ENCODE results near the gene GPI. TPM values are rescaled to one million over a fixed set of nuclear protein-coding genes. Genes with fewer than 3 reads are reported as not detected.
"Not testable (repeated sequence)": the region's sequence is repeated elsewhere in the genome, so short reads cannot be mapped to it uniquely, and the experiment has no call there.

The GPI gene
- total RNA-seq, 2 donors from 2014 or later = 862 to 1,104 TPM

GRCh38 chr19:34368338-34368737 lies 3.3 kb downstream of the GPI start:
- H3K27me3 Mint-ChIP-seq = no peaks in the 10 kb centered on the region
- no peaks in the 10 kb centered on the region for H3K9me3 Mint-ChIP-seq
- H3K36me3 Mint-ChIP-seq (ENCODE audit: low read depth) = peaks cover 7% of the 10 kb centered on the region
- H3K27ac Mint-ChIP-seq = peak overlapping the region; percentile 94
- peaks cover 23% of the 10 kb centered on the region for H3K4me1 Mint-ChIP-seq
- H3K4me3 Mint-ChIP-seq = peak overlapping the region; percentile 97
- ATAC-seq (replicated peaks) = no peak

GRCh38 chr19:34369166-34369565 lies 4.2 kb downstream of the GPI start:
- not testable (repeated sequence) for ATAC-seq (replicated peaks)
- H3K4me1 Mint-ChIP-seq = peaks cover 27% of the 10 kb centered on the region

GRCh38 chr19:34370117-34370516 lies 5.1 kb downstream of the GPI start:
- Mint-ChIP-seq H3K36me3 (ENCODE audit: low read depth) (no peaks in the 10 kb centered on the region), H3K4me3 (peak overlapping the region; percentile 43), H3K9me3 (no peaks in the 10 kb centered on the region), H3K4me1 (peaks cover 33% of the 10 kb centered on the region), H3K27ac (peak overlapping the region; percentile 30), H3K27me3 (no peaks in the 10 kb centered on the region)
- ATAC-seq (replicated peaks) = no peak

More at GRCh38 chr19:34369166-34369565, 4.2 kb downstream of the GPI start:
- not testable (repeated sequence) for H3K36me3 Mint-ChIP-seq (ENCODE audit: low read depth); H3K27me3 Mint-ChIP-seq; H3K27ac Mint-ChIP-seq; H3K9me3 Mint-ChIP-seq
- H3K4me3 Mint-ChIP-seq = peak overlapping the region; percentile 43

GRCh38 chr19:34370983-34371382 lies 6.0 kb downstream of the GPI start:
- H3K36me3 Mint-ChIP-seq (ENCODE audit: low read depth) = no peaks in the 10 kb centered on the region
- H3K27me3 Mint-ChIP-seq = no peaks in the 10 kb centered on the region
- ATAC-seq (replicated peaks) = no peak
- H3K4me1 Mint-ChIP-seq = peaks cover 39% of the 10 kb centered on the region
- H3K27ac Mint-ChIP-seq = peak overlapping the region; percentile 42
- no peaks in the 10 kb centered on the region for H3K9me3 Mint-ChIP-seq
- peak overlapping the region; percentile 43 for H3K4me3 Mint-ChIP-seq

GRCh38 chr19:34373601-34374288 lies 8.7 kb downstream of the GPI start:
- Mint-ChIP-seq H3K4me3 (peak overlapping the region; percentile 62), H3K9me3 (no peaks in the 10 kb centered on the region), H3K27ac (peak overlapping the region; percentile 28), H3K36me3 (ENCODE audit: low read depth) (no peaks in the 10 kb centered on the region), H3K27me3 (no peaks in the 10 kb centered on the region), H3K4me1 (peaks cover 29% of the 10 kb centered on the region)
- ATAC-seq (replicated peaks) = no peak

GRCh38 chr19:34375598-34375997 lies 10.6 kb downstream of the GPI start:
- peak overlapping the region; percentile 62 for H3K4me3 Mint-ChIP-seq
- no peaks in the 10 kb centered on the region for H3K27me3 Mint-ChIP-seq
- H3K36me3 Mint-ChIP-seq (ENCODE audit: low read depth) = no peaks in the 10 kb centered on the region
- no peaks in the 10 kb centered on the region for H3K9me3 Mint-ChIP-seq
- H3K4me1 Mint-ChIP-seq = peaks cover 26% of the 10 kb centered on the region
- H3K27ac Mint-ChIP-seq = peak overlapping the region; percentile 84
- peak; percentile 92 for ATAC-seq (replicated peaks)

- Mint-ChIP-seq H3K9me3 (no peaks in the 10 kb centered on the region), H3K4me3 (no peak overlapping the region), H3K27me3 (no peaks in the 10 kb centered on the region), H3K4me1 (peaks cover 23% of the 10 kb centered on the region), H3K27ac (no peak overlapping the region), H3K36me3 (ENCODE audit: low read depth) (no peaks in the 10 kb centered on the region)
- no peak for ATAC-seq (replicated peaks)
These were observed 15.7 kb downstream of the GPI start for GRCh38 chr19:34380639-34381241.

GRCh38 chr19:34381399-34382251 lies 16.6 kb downstream of the GPI start:
- H3K27ac Mint-ChIP-seq = no peak overlapping the region
- H3K4me3 Mint-ChIP-seq = no peak overlapping the region
- peaks cover 29% of the 10 kb centered on the region for H3K4me1 Mint-ChIP-seq
- no peaks in the 10 kb centered on the region for H3K36me3 Mint-ChIP-seq (ENCODE audit: low read depth)
- ATAC-seq (replicated peaks) = no peak
- no peaks in the 10 kb centered on the region for H3K9me3 Mint-ChIP-seq
- no peaks in the 10 kb centered on the region for H3K27me3 Mint-ChIP-seq

GRCh38 chr19:34382471-34382870 lies 17.5 kb downstream of the GPI start:
- no peaks in the 10 kb centered on the region for H3K27me3 Mint-ChIP-seq
- peaks cover 30% of the 10 kb centered on the region for H3K4me1 Mint-ChIP-seq
- H3K9me3 Mint-ChIP-seq = no peaks in the 10 kb centered on the region
- H3K27ac Mint-ChIP-seq = peak overlapping the region; percentile 65
- H3K36me3 Mint-ChIP-seq (ENCODE audit: low read depth) = no peaks in the 10 kb centered on the region
- H3K4me3 Mint-ChIP-seq = no peak overlapping the region
- ATAC-seq (replicated peaks) = no peak

- Mint-ChIP-seq H3K27me3 (no peaks in the 10 kb centered on the region), H3K4me3 (no peak overlapping the region), H3K36me3 (ENCODE audit: low read depth) (no peaks in the 10 kb centered on the region), H3K9me3 (no peaks in the 10 kb centered on the region), H3K4me1 (peaks cover 30% of the 10 kb centered on the region), H3K27ac (peak overlapping the region; percentile 65)
- no peak for ATAC-seq (replicated peaks)
These were observed 18.6 kb downstream of the GPI start for GRCh38 chr19:34383599-34383998.

GRCh38 chr19:34386645-34387445 lies 21.8 kb downstream of the GPI start:
- no peaks in the 10 kb centered on the region for H3K36me3 Mint-ChIP-seq (ENCODE audit: low read depth)
- H3K9me3 Mint-ChIP-seq = no peaks in the 10 kb centered on the region
- peak overlapping the region; percentile 65 for H3K27ac Mint-ChIP-seq

GRCh38 chr19:34387446-34387810 lies 22.4 kb downstream of the GPI start:
- H3K36me3 Mint-ChIP-seq (ENCODE audit: low read depth) = no peaks in the 10 kb centered on the region
- H3K4me1 Mint-ChIP-seq = peaks cover 30% of the 10 kb centered on the region
- H3K9me3 Mint-ChIP-seq = no peaks in the 10 kb centered on the region
- H3K4me3 Mint-ChIP-seq = no peak overlapping the region
- no peaks in the 10 kb centered on the region for H3K27me3 Mint-ChIP-seq
- H3K27ac Mint-ChIP-seq = no peak overlapping the region
- no peak for ATAC-seq (replicated peaks)

More at GRCh38 chr19:34386645-34387445, 21.8 kb downstream of the GPI start:
- H3K27me3 Mint-ChIP-seq = no peaks in the 10 kb centered on the region
- peak; percentile 40 for ATAC-seq (replicated peaks)
- no peak overlapping the region for H3K4me3 Mint-ChIP-seq
- peaks cover 30% of the 10 kb centered on the region for H3K4me1 Mint-ChIP-seq

GRCh38 chr19:34388745-34389144 lies 23.7 kb downstream of the GPI start:
- H3K4me3 Mint-ChIP-seq; H3K27ac Mint-ChIP-seq; H3K27me3 Mint-ChIP-seq; H3K9me3 Mint-ChIP-seq; ATAC-seq (replicated peaks); H3K36me3 Mint-ChIP-seq (ENCODE audit: low read depth): not testable (repeated sequence)
- H3K4me1 Mint-ChIP-seq = peaks cover 17% of the 10 kb centered on the region

- no peaks in the 10 kb centered on the region for H3K27me3 Mint-ChIP-seq
These were observed 26.8 kb downstream of the GPI start for GRCh38 chr19:34391813-34392212.

More at GRCh38 chr19:34391813-34392212, 26.8 kb downstream of the GPI start:
- Mint-ChIP-seq H3K4me3 (no peak overlapping the region), H3K36me3 (ENCODE audit: low read depth) (peaks cover 31% of the 10 kb centered on the region), H3K9me3 (no peaks in the 10 kb centered on the region), H3K4me1 (no peaks in the 10 kb centered on the region), H3K27ac (no peak overlapping the region)
- ATAC-seq (replicated peaks) = no peak
